GM23338 (cell line): ENCODE measurements around the gene UNKL. TPM values are rescaled to one million over a fixed set of nuclear protein-coding genes. Genes with fewer than 3 reads are reported as not detected.

ENCODE experiments used
- ATAC-seq: fragments of 200-7000 bp; cut with Tn5 transposase; 3 replicates; pipeline ENCODE4 v1.9.1; 2020
- DNase-seq: peaks from one replicate; pipeline ENCODE4 v3.0.0-alpha.2; 2015; ENCODE audit warnings: low spot score
- H2AFZ ChIP-seq: fragments of 200-600 bp; sonication (generic); 2 replicates; pipeline ENCODE4 v1.8.0; 2016; ENCODE audit warnings: antibody characterized with exemption, mild to moderate bottlenecking, moderate library complexity
- H3F3A ChIP-seq: fragments of 200-600 bp; sonication (generic); replicated peaks from 2 replicates; pipeline ENCODE4 v1.8.0; 2017; ENCODE audit warnings: antibody characterized with exemption, mixed run types, low read depth
- H3K27ac ChIP-seq: fragments of 200-600 bp; sonication (generic); 2 replicates; pipeline ENCODE4 v1.6.1; 2016; ENCODE audit warnings: low read depth
- H3K27me3 ChIP-seq: fragments of 200-600 bp; sonication (generic); 2 replicates; pipeline ENCODE4 v1.8.0; 2016; ENCODE audit warnings: mild to moderate bottlenecking, mixed run types, moderate library complexity; ENCODE audit not compliant: insufficient read depth
- H3K36me3 ChIP-seq: fragments of 200-600 bp; sonication (generic); 2 replicates; pipeline ENCODE4 v1.8.0; 2016; ENCODE audit warnings: mild to moderate bottlenecking; ENCODE audit not compliant: insufficient read depth
- H3K4me1 ChIP-seq: fragments of 200-600 bp; sonication (generic); 2 replicates; pipeline ENCODE4 v1.8.0; 2016; ENCODE audit warnings: mild to moderate bottlenecking, moderate library complexity; ENCODE audit not compliant: insufficient read depth
- H3K4me2 ChIP-seq: fragments of 200-600 bp; sonication (generic); 2 replicates; pipeline ENCODE4 v1.7.1; 2017; ENCODE audit warnings: mixed run types
- H3K4me3 ChIP-seq: fragments of 200-600 bp; sonication (generic); 2 replicates; pipeline ENCODE4 v1.6.1; 2016; ENCODE audit warnings: mixed run types
- H3K79me2 ChIP-seq: fragments of 200-600 bp; sonication (generic); replicated peaks from 2 replicates; pipeline ENCODE4 v1.8.0; 2017; ENCODE audit warnings: mild to moderate bottlenecking; ENCODE audit not compliant: insufficient read depth
- H3K9me2 ChIP-seq: fragments of 200-600 bp; sonication (generic); 2 replicates; pipeline ENCODE4 v1.8.0; 2017; ENCODE audit not compliant: insufficient read depth
- H4K20me1 ChIP-seq: fragments of 200-600 bp; sonication (generic); replicated peaks from 2 replicates; pipeline ENCODE4 v1.8.0; 2017; ENCODE audit warnings: mild to moderate bottlenecking; ENCODE audit not compliant: insufficient read depth
- H3K27ac Mint-ChIP-seq: 2 replicates; pipeline ENCODE4 v1.8.0; 2020; ENCODE audit warnings: inconsistent platforms, mild to moderate bottlenecking, moderate library complexity, mixed read lengths
- H3K27me3 Mint-ChIP-seq: 3 replicates; pipeline ENCODE4 v1.8.0; 2022; ENCODE audit warnings: low read depth, mild to moderate bottlenecking, moderate library complexity, mixed read lengths, inconsistent platforms; ENCODE audit not compliant: insufficient read depth, poor library complexity
- H3K36me3 Mint-ChIP-seq: 3 replicates; pipeline ENCODE4 v1.8.0; 2021; ENCODE audit warnings: low read depth, mild to moderate bottlenecking, inconsistent platforms, moderate library complexity, mixed read lengths
- H3K4me1 Mint-ChIP-seq: 3 replicates; pipeline ENCODE4 v1.8.0; 2020; ENCODE audit warnings: mild to moderate bottlenecking, inconsistent platforms, mixed read lengths
- H3K4me3 Mint-ChIP-seq: 3 replicates; pipeline ENCODE4 v1.8.0; 2021; ENCODE audit warnings: moderate library complexity, mild to moderate bottlenecking, inconsistent platforms, mixed read lengths
- H3K9me3 Mint-ChIP-seq: 3 replicates; pipeline ENCODE4 v1.8.0; 2020; ENCODE audit warnings: moderate library complexity, mild to moderate bottlenecking, inconsistent platforms, mixed read lengths
- CREB1 ChIP-seq: fragments of 250-450 bp; sonication (Bioruptor Pico); IDR thresholded peaks from 2 replicates; pipeline ENCODE4 v1.5.0; 2020; ENCODE audit warnings: low read depth, mild to moderate bottlenecking, moderate library complexity
- ETS1 ChIP-seq: IDR thresholded peaks from 2 replicates; pipeline ENCODE4 v1.6.1; 2016; ENCODE audit warnings: antibody characterized with exemption
- EZH2 ChIP-seq: fragments of 200-600 bp; sonication (generic); IDR thresholded peaks from one replicate; pipeline ENCODE4 v1.8.0; 2017; ENCODE audit warnings: antibody characterized with exemption, mild to moderate bottlenecking, low read depth; ENCODE audit not compliant: unreplicated experiment
- EZH2phosphoT487 ChIP-seq: fragments of 200-600 bp; sonication (generic); IDR thresholded peaks from one replicate; pipeline ENCODE4 v1.8.1; 2018; ENCODE audit warnings: antibody characterized with exemption; ENCODE audit not compliant: unreplicated experiment
- JUNB ChIP-seq: IDR thresholded peaks from one replicate; pipeline ENCODE4 v1.6.1; 2016; ENCODE audit warnings: antibody characterized with exemption; ENCODE audit not compliant: unreplicated experiment
- NANOG ChIP-seq: IDR thresholded peaks from 2 replicates; pipeline ENCODE4 v1.6.1; 2016; ENCODE audit warnings: antibody characterized with exemption, borderline replicate concordance
- POLR2AphosphoS5 ChIP-seq: IDR thresholded peaks from 2 replicates; pipeline ENCODE4 v1.6.1; 2016; ENCODE audit warnings: antibody characterized with exemption, low read depth
- REST ChIP-seq: IDR thresholded peaks from one replicate; pipeline ENCODE4 v1.6.1; 2018; ENCODE audit warnings: antibody characterized with exemption; ENCODE audit not compliant: unreplicated experiment
- STAT1 ChIP-seq: IDR thresholded peaks from one replicate; pipeline ENCODE4 v1.6.1; 2016; ENCODE audit warnings: antibody characterized with exemption; ENCODE audit not compliant: unreplicated experiment
- ZNF331 ChIP-seq: fragments of 250-450 bp; sonication (Bioruptor Pico); IDR thresholded peaks from 2 replicates; pipeline ENCODE4 v1.5.0; 2020; ENCODE audit warnings: low read depth, mild to moderate bottlenecking, moderate library complexity
- ZNF462 ChIP-seq: fragments of 250-450 bp; sonication (Bioruptor Pico); IDR thresholded peaks from 2 replicates; pipeline ENCODE4 v1.5.0; 2020; ENCODE audit warnings: mild to moderate bottlenecking, moderate library complexity
- polyA plus RNA-seq: library from polyadenylated mRNA; unstranded; fragments of >200 nt; fragmentation: Nextera tagmentation; extraction: Ambion mirVana; gene quantifications from 2 replicates; pipeline ENCODE4 v1.2.1, GENCODE V29; 2016
- total RNA-seq: library from RNA; depleted of rRNA; stranded (reverse); fragments of >200 nt; shearing (Covaris generic); gene quantifications from 2 replicates; pipeline ENCODE4 v1.2.3, GENCODE V29; 2014

UNKL gene
- total and polyA plus RNA-seq, 2 experiments from 2014 or later = 16.7 to 28.7 TPM

- Histone ChIP-seq H3F3A (peaks cover 4% of the 10 kb centered on the region), H3K79me2 (peaks cover 4% of the 10 kb centered on the region), H3K4me1 (peaks cover 7% of the 10 kb centered on the region), H3K27ac (no peak overlapping the region), H3K27me3 (no peaks in the 10 kb centered on the region), H3K4me3 (no peak overlapping the region), H2AFZ (no peak overlapping the region), H3K36me3 (no peaks in the 10 kb centered on the region), H3K4me2 (no peak overlapping the region), H4K20me1 (no peaks in the 10 kb centered on the region), H3K9me2 (no peaks in the 10 kb centered on the region)
- DNase-seq = no peak
- no peak overlapping the region for H3K27ac Mint-ChIP-seq
- H3K4me3 Mint-ChIP-seq = no peak overlapping the region
- no peaks in the 10 kb centered on the region for H3K9me3 Mint-ChIP-seq
- no peaks in the 10 kb centered on the region; the same call in 1 of the 3 replicates for H3K36me3 Mint-ChIP-seq
- no peak for ATAC-seq
- H3K4me1 Mint-ChIP-seq = peaks cover 7% of the 10 kb centered on the region; the same call in 2 of the 3 replicates
- peaks cover 4% of the 10 kb centered on the region for H3K27me3 Mint-ChIP-seq
- no peak for TF ChIP-seq STAT1
- no peak for TF ChIP-seq EZH2phosphoT487
- TF ChIP-seq NANOG = no peak
- TF ChIP-seq POLR2AphosphoS5 = no peak
- TF ChIP-seq ETS1 = no peak
These were observed 30.9 kb downstream of the UNKL start for GRCh38 chr16:1383556-1383955.

- Histone ChIP-seq H2AFZ (no peak overlapping the region), H3K79me2 (peaks cover 22% of the 10 kb centered on the region), H3K27ac (no peak overlapping the region), H4K20me1 (peaks cover 5% of the 10 kb centered on the region), H3K9me2 (no peaks in the 10 kb centered on the region), H3K4me3 (no peak overlapping the region), H3K27me3 (no peaks in the 10 kb centered on the region), H3K4me1 (peaks cover 16% of the 10 kb centered on the region), H3K4me2 (no peak overlapping the region), H3K36me3 (no peaks in the 10 kb centered on the region), H3F3A (peaks cover 4% of the 10 kb centered on the region)
- H3K4me1 Mint-ChIP-seq = peaks cover 16% of the 10 kb centered on the region
- no peaks in the 10 kb centered on the region; the same call in 1 of the 3 replicates for H3K36me3 Mint-ChIP-seq
- no peak overlapping the region for H3K4me3 Mint-ChIP-seq
- no peaks in the 10 kb centered on the region for H3K9me3 Mint-ChIP-seq
- DNase-seq = no peak
- peaks cover 10% of the 10 kb centered on the region for H3K27me3 Mint-ChIP-seq
- ATAC-seq = no peak
- no peak overlapping the region for H3K27ac Mint-ChIP-seq
- no peak for TF ChIP-seq JUNB
- TF ChIP-seq CREB1 (CRISPR knock-in tag) = no peak
- no peak for TF ChIP-seq NANOG
- TF ChIP-seq REST = no peak
- TF ChIP-seq ZNF331 (CRISPR knock-in tag) = no peak
- TF ChIP-seq EZH2 = no peak
- no peak for TF ChIP-seq ZNF462 (CRISPR knock-in tag)
These were observed 32.7 kb downstream of the UNKL start for GRCh38 chr16:1381612-1382406.
